Measurements from ENCODE around the gene CADPS. TPM values are rescaled to one million over a fixed set of nuclear protein-coding genes. Genes with fewer than 3 reads are reported as not detected.

The CADPS gene
- total RNA-seq, 1 experiment from 2014 or later, result 0.18 TPM

GRCh38 chr3:62376906-62377877 is 498.0 kb downstream of the CADPS start:
- DNase-seq (ENCODE audit: low read depth), result no peak

DNA sequence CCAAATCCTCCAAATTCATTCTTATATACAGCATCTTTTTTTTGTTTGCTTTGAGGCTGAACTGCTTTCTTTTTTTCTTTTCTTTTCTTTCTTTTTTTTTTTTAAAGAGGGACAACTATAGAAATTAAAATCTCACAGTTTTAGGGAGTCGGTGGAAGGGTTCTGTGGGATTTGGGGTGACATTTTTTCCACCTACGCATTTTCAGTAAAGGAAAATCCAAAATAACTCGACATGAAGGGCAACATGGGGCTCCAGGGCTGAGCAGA is 498.8 kb downstream of the CADPS start:
- no peak for DNase-seq (ENCODE audit: low read depth)

DNA sequence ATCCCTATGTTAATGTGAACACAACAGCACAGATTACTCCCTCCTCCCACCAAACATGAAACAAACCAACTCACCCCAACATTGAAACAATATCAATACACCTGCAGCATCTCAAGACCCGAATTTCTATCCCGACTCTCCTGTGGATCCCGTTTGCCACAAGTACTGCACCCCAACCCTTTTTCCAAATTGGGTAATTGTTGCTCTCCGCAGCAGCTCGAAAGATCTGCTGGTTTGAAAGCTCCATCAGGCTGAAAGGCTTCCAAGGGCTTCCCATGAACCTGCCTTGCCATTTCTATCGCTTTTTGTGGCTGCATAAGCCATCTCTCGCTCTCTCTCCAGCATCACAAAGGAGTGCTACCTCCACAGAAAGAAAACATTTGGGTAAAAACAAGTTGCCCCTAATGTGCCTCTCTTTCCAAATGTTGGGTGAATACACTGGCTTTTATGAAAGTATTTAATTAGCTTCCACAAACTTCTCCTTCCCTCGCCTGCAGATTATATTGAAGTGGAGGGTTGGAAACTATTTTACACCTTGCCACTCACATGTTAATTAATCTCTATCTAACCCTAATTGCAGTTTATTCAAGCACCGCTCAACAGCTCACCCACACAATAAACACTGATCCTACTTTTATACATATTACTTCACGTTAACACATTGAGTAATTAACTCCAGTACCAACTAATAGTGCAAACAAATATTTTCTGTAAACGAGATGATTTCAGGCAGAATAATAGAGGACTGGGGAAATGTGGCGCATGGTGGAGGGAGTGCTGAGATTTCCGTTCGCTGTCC is 499.4 kb downstream of the CADPS start:
- DNase-seq (ENCODE audit: low read depth), result no peak

- DNase-seq (ENCODE audit: low read depth), result no peak
Observed at GRCh38 chr3:62374341-62375218, 500.6 kb downstream of the CADPS start.

DNA sequence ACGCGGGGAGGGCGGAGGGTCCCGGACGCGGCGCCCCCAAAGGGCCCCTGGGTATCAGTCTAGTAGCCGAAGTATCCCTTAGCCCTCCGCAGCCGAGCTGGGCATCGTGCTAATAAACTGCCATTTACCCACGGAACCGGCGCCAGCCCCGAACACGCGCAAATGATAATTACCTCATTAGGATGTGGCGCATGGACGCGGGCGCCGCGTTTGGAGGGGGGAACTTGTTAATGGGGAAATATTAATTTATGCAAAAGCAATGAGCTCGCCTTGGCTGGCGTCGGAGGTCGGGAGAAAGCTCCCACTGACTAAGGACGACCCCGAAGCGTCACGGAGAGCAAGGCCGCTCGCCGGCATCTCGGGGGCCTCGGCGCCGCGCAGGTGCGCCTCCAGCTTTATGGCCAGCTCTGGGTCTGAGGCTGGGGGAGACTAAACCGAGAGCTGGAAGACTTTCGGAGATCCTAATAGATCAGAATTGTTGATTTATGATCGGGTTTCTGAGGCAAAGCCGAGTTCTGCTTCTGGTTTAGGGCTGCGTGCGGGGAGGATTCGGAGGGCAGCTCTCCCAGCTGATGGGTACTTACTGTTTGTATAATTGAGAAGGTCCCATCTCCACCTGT is 501.4 kb downstream of the CADPS start:
- no peak for DNase-seq (ENCODE audit: low read depth)

GRCh38 chr3:62373215-62373614 is 502.0 kb downstream of the CADPS start, which contains the start of gene FEZF2:
TSS of gene FEZF2 (minus strand) at chr3:62373550. CDS start at chr3:62372868, 682 bp downstream.
- DNase-seq (ENCODE audit: low read depth), result no peak

DNA sequence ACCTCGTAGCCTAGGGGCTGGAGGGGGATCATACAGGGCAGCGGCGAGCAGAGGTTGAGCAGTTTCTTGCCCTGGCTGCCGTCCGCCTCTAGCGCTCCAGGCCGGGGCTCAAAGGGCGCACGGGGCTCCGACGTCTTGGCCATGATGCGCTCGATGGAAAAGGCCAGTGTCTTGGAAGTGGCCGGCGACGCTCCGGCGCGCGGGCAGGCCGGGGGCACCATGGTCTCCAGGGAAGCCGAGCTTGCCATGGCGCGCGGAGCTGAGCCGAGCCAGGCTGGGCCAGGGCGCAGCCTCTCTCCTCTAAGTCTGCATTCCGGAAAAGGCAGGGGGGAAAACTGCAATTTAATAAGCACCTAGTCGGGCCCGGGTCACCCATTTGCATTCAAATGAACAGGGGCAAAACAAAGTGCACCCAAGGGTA is 502.6 kb downstream of the CADPS start:
- DNase-seq (ENCODE audit: low read depth), result no peak

DNA sequence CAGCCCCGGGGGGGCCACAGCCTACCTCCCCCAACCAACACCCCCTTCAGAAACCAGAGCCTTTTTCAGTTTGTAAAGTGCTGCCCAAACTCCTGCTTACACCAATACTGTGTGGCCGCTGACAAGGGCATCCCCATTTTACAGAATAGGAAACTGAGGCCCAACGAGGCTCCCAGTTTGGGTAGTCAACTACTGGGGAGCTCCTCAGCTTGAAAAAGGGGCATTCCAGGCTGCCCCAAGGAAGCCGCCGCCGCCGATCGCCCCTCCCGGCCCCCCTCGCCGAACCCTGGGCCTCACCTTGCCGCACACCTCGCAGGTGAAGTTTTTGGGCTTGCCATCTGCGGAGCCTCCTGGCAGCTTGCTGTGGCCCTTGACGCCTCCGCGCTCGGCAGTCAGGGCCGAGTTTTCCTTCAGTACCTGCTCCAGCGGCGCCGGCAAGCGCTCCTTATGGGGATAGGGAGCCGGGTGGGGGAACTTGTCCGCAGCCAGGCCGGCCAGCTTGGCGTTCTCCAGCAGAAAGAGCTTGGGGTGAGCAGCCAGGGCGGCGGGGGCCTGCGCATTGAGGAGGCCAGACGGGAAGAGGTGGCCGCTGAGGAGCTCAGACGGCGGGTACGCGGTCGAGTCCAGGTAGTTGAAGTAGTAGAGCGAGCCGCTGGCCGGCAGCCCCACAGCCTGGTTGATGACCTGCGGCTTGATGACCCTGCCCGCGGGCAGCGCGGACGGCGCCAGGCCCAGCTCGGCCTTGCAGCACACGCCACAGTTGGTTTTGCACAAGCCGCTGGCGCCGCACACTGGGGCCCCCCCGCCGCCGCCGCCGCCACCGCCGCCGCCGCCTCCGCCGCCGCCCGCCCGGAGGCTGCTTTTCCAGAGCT is 503.3 kb downstream of the CADPS start:
- no peak for DNase-seq (ENCODE audit: low read depth)

DNA sequence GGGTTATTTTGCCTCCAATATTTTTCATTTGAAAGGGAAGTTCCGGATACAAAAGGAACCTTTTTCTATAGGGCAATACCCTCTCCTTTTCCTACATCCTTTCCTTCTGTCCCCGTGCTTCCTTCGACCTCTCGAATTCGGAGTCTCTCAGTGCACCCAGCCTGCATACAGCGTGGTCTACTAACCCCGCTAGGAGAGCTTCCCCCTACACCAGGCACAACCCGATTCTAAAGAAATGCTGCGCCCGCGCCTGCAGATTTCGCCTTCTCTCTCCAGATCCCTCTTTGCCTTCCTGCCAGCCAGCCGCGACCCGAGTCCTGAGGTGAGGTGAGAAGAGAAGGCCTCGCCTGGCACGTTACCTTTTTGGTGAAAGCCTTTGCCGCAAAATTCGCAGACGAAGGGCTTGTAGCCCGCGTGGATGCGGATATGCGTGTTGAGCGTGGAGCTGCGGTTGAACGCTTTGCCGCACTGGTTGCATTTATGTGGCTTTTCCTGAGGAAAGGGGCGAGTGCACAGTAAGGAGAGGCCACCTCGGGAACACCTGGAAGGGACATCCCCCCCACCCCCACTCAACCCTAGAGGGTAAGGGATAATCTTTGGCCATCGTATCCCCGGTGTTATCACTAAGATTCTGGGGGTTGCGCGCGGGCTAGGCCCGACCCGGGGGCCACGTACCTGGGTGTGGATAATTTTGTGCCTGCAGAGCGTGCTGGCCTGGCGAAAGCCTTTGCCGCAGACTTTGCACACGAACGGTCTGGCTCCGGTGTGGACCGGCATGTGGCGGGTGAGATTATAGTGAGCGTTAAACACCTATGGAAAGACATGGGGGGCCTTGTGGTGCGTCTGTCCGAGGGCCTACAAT is 504.1 kb downstream of the CADPS start:
- no peak for DNase-seq (ENCODE audit: low read depth)

DNA sequence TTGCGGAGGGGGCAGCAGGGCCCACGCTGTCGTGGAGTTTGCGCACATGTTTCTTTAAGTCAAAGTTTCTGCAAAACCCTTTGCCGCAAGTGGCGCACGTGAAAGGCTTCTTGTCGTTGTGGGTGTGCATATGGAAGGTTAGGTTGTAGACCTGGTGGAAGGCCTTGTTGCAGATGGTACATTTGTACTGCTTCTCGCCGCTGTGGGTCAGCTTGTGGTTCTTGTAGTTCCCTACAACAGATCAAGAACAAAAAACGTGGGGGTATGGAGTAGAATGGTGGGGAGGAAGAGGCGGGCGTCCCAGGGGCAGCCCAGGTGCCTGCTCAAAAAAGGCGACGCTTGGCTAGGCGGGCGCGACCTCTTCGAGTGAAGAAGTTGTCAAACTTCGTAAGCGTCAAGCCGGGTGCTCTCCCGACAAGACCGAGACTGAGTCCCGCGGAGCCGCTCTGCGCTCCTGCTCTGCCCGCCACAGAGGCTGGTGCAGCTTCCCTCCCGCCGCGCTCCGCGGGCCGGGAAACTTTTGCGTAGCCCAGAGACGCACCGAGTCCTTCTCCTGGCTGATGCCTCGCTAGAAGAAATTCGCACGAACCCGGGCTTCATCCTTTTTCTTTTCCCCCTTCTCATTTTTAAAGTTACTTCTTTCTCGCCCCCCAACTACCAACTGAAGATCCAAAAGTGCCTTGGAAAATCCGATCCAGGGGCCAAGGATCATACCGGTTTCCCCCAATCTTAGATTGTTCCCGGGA is 504.9 kb downstream of the CADPS start:
- no peak for DNase-seq (ENCODE audit: low read depth)

DNA sequence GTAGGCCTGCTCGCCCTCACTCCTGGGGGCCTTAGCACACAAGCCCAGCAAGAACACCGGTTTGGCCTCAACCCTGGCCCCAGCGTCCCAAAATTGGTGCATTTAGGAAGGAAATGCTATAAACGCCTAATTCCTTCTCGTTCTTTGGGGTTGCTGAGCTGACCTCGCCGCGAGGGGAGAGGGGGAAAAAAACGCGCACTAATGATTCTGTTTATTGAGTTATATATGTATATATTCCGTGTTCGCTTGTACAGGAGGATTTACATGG is 505.8 kb downstream of the CADPS start:
- no peak for DNase-seq (ENCODE audit: low read depth)

DNA sequence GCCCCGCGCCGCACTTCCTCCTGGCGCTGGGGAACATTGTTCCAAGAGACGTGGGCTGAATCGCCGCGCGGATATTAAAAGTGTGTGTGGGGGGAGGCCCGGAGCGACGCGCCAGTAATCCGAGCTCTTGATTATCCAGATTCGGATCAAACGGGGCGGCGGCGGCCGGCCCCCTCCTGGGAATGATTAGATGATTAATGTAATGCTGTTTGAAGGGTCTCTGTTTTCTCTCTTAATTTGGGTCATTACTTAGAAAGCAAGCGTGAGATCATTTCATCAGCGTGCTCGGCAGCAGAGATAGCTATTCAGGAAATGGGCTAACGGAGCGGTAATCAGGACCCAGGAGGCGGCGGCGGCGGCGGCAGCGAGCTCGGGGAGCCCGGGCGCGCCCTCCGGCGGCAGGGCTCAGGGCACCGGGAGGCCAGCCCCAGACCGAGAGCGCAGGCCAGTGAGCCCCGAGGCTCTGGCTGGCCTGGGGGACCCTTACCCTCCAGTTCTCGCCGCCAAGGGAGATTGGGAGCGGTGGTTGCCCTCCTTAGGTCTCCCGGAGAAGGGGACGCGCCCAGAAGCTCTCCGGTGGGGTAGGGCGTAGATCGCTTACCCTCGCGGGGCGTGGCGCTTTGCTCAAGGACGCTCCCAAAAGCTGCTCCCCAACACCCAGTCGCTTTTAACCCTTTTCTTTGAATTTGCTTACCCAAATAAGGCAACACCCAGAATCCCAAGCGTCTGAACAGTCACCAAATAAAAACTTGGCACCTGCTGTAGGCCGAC is 506.3 kb downstream of the CADPS start:
- DNase-seq (ENCODE audit: low read depth), result no peak

DNA sequence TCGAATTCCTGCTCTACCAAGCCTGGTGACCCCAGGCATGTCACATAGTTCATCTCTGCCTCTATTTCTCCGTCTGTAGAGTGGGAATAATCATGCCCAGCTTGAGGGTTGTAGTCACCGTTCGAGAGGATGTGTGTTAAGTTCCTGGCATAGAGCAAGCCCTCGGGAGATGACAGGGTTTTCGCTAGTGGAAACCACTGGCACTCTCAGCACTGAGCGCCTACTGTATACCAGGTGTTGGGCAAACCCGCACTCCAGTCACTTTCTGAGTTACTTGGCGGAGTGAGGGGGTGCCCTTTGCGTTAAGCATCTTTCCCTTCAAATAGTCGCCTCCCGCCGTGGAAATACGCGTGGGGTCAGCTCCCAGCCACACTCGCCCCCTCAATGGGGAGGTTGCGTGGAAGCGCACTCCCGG is 506.9 kb downstream of the CADPS start:
- no peak for DNase-seq (ENCODE audit: low read depth)

DNA sequence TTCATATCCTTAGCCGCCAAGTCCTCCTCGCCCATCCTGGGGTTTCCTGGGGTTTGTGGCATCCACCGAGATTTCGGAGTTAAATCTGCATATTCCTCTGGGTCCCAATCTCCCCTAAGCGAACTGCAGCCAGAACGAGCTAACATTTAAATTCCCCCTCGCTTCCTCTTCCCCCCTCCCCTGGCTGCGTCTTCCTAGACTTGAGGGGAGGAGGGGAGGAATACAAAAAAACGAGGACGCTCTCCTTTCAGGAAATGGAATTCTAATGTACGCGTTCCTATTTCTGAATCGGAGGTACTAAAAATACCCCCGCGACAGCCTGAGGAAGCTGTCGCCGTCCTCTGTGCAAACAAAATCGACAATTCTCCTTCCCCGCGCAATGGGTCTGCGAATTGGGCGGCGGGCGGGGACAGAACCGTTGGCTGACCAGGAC is 507.4 kb downstream of the CADPS start:
- DNase-seq (ENCODE audit: low read depth), result no peak

GRCh38 chr3:62366126-62366484 is 509.1 kb downstream of the CADPS start:
- no peak for DNase-seq (ENCODE audit: low read depth)

DNA sequence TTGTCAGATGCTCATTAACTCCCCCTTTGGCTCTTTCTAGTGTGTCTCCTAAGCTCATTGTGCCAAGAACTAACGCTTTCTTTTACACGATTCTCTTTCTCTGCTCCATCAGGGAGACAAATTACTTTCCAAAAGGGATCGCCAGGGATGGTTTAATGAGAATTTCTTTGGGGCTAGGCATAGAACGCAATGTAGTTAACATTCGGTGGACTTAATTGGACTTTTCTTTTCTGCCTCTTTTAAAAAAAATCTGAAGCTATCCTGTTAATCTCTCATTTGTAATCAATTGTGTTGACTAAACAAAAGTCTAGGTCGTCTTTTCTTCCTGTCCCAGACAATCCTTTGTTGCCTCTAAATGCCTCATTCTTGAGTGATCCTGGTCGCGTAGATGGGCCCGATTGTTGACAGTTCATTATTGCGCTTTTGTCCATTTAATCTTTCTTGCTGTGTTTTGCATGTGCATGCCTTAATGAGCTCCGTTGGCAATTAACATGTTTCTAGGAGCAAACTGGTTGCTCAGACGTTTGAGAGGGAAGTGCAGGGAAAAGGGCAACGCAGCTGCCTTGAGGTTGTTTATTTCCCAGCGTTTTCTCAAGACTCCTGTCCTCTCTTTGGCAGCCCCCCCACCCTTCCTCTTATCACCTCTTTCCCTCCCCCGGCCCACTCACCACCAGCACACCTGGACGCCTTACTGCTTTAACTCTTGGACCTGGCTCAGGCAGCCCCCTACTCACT is 509.7 kb downstream of the CADPS start:
- DNase-seq (ENCODE audit: low read depth), result no peak

- no peak for DNase-seq (ENCODE audit: low read depth)
Observed at GRCh38 chr3:62364191-62364590, 511.0 kb downstream of the CADPS start.

Measured in HT1080 (cell line).